GM12878 (cell line): ENCODE data around the gene RNLS. TPM values are rescaled to one million over a fixed set of nuclear protein-coding genes. Genes with fewer than 3 reads are reported as not detected.

Source experiments
- ATAC-seq: fragments of 200-7000 bp; cut with Tn5 transposase; 3 replicates; pipeline ENCODE4 v1.9.1; 2020; ENCODE audit warnings: mild to moderate bottlenecking, moderate library complexity
- BruUV-seq: library from RNA; stranded (reverse); fragments of 400-500 nt; replicated peaks from 2 replicates; lab custom pipeline; 2021; lab: Mats Ljungman, UMichigan
- CTCF ChIA-PET: fragments of 300-600 bp; sonication (Branson Sonifier 250); formaldehyde crosslinking; extraction: SDS; loops from one replicate; lab custom pipeline; 2021; ENCODE audit warnings: inconsistent platforms; lab: Yijun Ruan, JAX
- POLR2A ChIA-PET: fragments of 350-600 bp; formaldehyde crosslinking; extraction: SDS; loops from one replicate; lab custom pipeline; 2021; ENCODE audit warnings: inconsistent platforms; lab: Charles Lee
- RAD21 ChIA-PET: fragments of 300-600 bp; sonication (Branson Sonifier 250); formaldehyde crosslinking; loops from one replicate; lab custom pipeline; 2023; ENCODE audit warnings: antibody characterized with exemption; ENCODE audit not compliant: unreplicated experiment; lab: Charles Lee
- SMC1A ChIA-PET: fragments of 300-600 bp; sonication (Branson Sonifier 250); formaldehyde crosslinking; loops from one replicate; lab custom pipeline; 2023; ENCODE audit not compliant: unreplicated experiment, uncharacterized antibody; lab: Charles Lee
- DNase-seq: peaks from one replicate; pipeline ENCODE4 v3.0.0-alpha.2; 2011; ENCODE audit warnings: low read depth, low spot score
- FAIRE-seq: peaks from 3 replicates; lab custom pipeline; 2011; peaks lifted over from hg19 to GRCh38; lab: Jason Lieb, UNC
- H2AFZ ChIP-seq: 2 replicates; pipeline ENCODE4 v1.6.0; 2011; ENCODE audit warnings: low read depth, low read length, control low read depth; ENCODE audit not compliant: control insufficient read depth
- H3K27ac ChIP-seq: 2 replicates; pipeline ENCODE4 v1.5.1; 2011; ENCODE audit warnings: control low read depth; ENCODE audit not compliant: control insufficient read depth, insufficient read depth
- H3K27me3 ChIP-seq, 2 experiments: replicated peaks in 1 of 2; 2 replicates each; pipeline versions ENCODE4 v1.6.0 to v1.6.1; 2011; ENCODE audit warnings: low read length in 1 of 2; ENCODE audit not compliant: control insufficient read depth in 2 of 2, insufficient read depth in 2 of 2
- H3K36me3 ChIP-seq, 2 experiments: 2 replicates each; pipeline ENCODE4 v1.5.1; 2011; ENCODE audit warnings: low read length in 1 of 2; ENCODE audit not compliant: control insufficient read depth in 2 of 2, insufficient read depth in 2 of 2
- H3K4me1 ChIP-seq: 2 replicates; pipeline ENCODE4 v1.6.1; 2011; ENCODE audit warnings: mild to moderate bottlenecking, low read length, moderate library complexity, mixed read lengths; ENCODE audit not compliant: control insufficient read depth, insufficient read depth
- H3K4me2 ChIP-seq: 2 replicates; pipeline ENCODE4 v1.6.0; 2011; ENCODE audit warnings: control low read depth; ENCODE audit not compliant: control insufficient read depth, insufficient read depth
- H3K4me3 ChIP-seq: fragments of 200-600 bp; sonication (generic); 2 replicates; pipeline ENCODE4 v1.5.1; 2016
- H3K79me2 ChIP-seq: 2 replicates; pipeline ENCODE4 v1.6.0; 2011; ENCODE audit warnings: low read length; ENCODE audit not compliant: control insufficient read depth, insufficient read depth
- H3K9ac ChIP-seq: 2 replicates; pipeline ENCODE4 v1.8.0; 2011; ENCODE audit warnings: low read length, control low read depth, mixed read lengths; ENCODE audit not compliant: control insufficient read depth, insufficient read depth
- H3K9me3 ChIP-seq: replicated peaks from 3 replicates; pipeline ENCODE4 v1.5.1; 2011; ENCODE audit warnings: mild to moderate bottlenecking, low read length; ENCODE audit not compliant: control insufficient read depth, insufficient read depth
- H4K20me1 ChIP-seq: 2 replicates; pipeline ENCODE4 v1.6.0; 2011; ENCODE audit not compliant: control insufficient read depth, insufficient read depth
- CHD4 ChIP-seq: fragments of 200-600 bp; sonication (generic); IDR thresholded peaks from 2 replicates; pipeline ENCODE4 v1.6.1; 2016; ENCODE audit warnings: mild to moderate bottlenecking
- EP300 ChIP-seq, 2 experiments: fragments of 150-350 bp in 1 of 2; IDR thresholded peaks; 2 replicates each; pipeline ENCODE4 v1.6.1; 2011 to 2012; ENCODE audit warnings: low read depth in 2 of 2, low read length in 2 of 2, borderline replicate concordance in 1 of 2, improper control_type of control experiment in 1 of 2, inconsistent platforms in 1 of 2; ENCODE audit not compliant: control insufficient read depth in 1 of 2
- ESRRA ChIP-seq: IDR thresholded peaks from 2 replicates; pipeline ENCODE4 v1.6.1; 2012; ENCODE audit warnings: mild to moderate bottlenecking, low read length, improper control_type of control experiment
- HDAC6 ChIP-seq: fragments of 200-600 bp; sonication (generic); IDR thresholded peaks from one replicate; pipeline ENCODE4 v1.8.0; 2017; ENCODE audit warnings: antibody characterized with exemption; ENCODE audit not compliant: unreplicated experiment
- MAX ChIP-seq: IDR thresholded peaks from 2 replicates; pipeline ENCODE4 v1.6.1; 2012; ENCODE audit warnings: low read depth, low read length, improper control_type of control experiment
- MYC ChIP-seq: IDR thresholded peaks from 2 replicates; pipeline ENCODE4 v1.6.1; 2011; ENCODE audit warnings: mild to moderate bottlenecking, low read length, moderate library complexity, inconsistent platforms; ENCODE audit not compliant: insufficient read depth, insufficient replicate concordance, insufficient read length, severe bottlenecking
- RELA ChIP-seq: fragments of 450-650 bp; IDR thresholded peaks from 2 replicates; pipeline ENCODE4 v1.8.0; 2014; ENCODE audit warnings: borderline replicate concordance; ENCODE audit not compliant: partially characterized antibody
- SMARCA5 ChIP-seq: fragments of 450-650 bp; IDR thresholded peaks from 2 replicates; pipeline ENCODE4 v1.6.1; 2017; ENCODE audit warnings: mild to moderate bottlenecking
- TBL1XR1 ChIP-seq: IDR thresholded peaks from 2 replicates; pipeline ENCODE4 v1.6.1; 2012; ENCODE audit warnings: low read depth, low read length, improper control_type of control experiment
- TCF7 ChIP-seq: IDR thresholded peaks from 2 replicates; pipeline ENCODE4 v1.6.1; 2014; ENCODE audit warnings: antibody characterized with exemption, borderline replicate concordance
- ZNF24 ChIP-seq: fragments of 450-650 bp; IDR thresholded peaks from 2 replicates; pipeline ENCODE4 v1.6.1; 2017; ENCODE audit warnings: antibody characterized with exemption, mild to moderate bottlenecking
- WGBS: methylation state at CpG from one replicate; pipeline ENCODE4 v1.1.6; 2016; ENCODE audit warnings: low lambda C conversion rate; ENCODE audit not compliant: insufficient replicate concordance, insufficient coverage; ENCODE audit errors: missing lambda C conversion rate; 5-methylcytosine and 5-hydroxymethylcytosine counted together
- in situ Hi-C: fragments of 300-500 bp; cut with MboI; formaldehyde crosslinking; loops from 9 replicates; pipeline ENCODE4 v1.14.3; 2018; ENCODE audit warnings: mixed read lengths
- intact Hi-C: fragments of 100-400 bp; cut with micrococcal nuclease; formaldehyde crosslinking; loops from one replicate; pipeline ENCODE4 v1.14.2; 2022; ENCODE audit not compliant: unreplicated experiment
- polyA plus RNA-seq, 11 experiments: library from polyadenylated mRNA; depleted of rRNA in 4 of 11; unstranded in 6 of 11; stranded (reverse) in 5 of 11; fragments of >200 nt; fragmentation: Nextera tagmentation in 4 of 11; fragmentation: Illumina TruSeq in 1 of 11; extraction: Ambion mirVana in 4 of 11; extraction: Trizol in 1 of 11; gene quantifications; 1 replicate in 1 of 11; 2 replicates in 10 of 11; pipeline versions ENCODE4 v1.2.1 to v1.2.3, GENCODE V29; 2011 to 2016; ENCODE audit warnings: inconsistent platforms in 2 of 11, missing spikeins in 2 of 11, low read depth in 1 of 11
- total RNA-seq, 4 experiments: library from RNA; depleted of rRNA in 3 of 4; stranded (reverse); fragments of >200 nt in 3 of 4; fragmentation: Illumina TruSeq in 1 of 4; extraction: Trizol in 1 of 4; gene quantifications; 2 replicates each; pipeline versions ENCODE4 v1.2.1 to v1.2.3, GENCODE V29; 2013 to 2021
- TF ChIP-seq, protein P1 (sequence below): fragments of 450-650 bp; formaldehyde crosslinking; IDR thresholded peaks from 2 replicates; pipeline ENCODE4 v1.5.0; 2022; ENCODE audit warnings: mild to moderate bottlenecking, missing genetic modification characterization
- TF ChIP-seq, protein P2 (sequence below): IDR thresholded peaks from 2 replicates; pipeline ENCODE4 v1.6.1; 2011; ENCODE audit warnings: low read depth, low read length, improper control_type of control experiment, borderline replicate concordance

RNLS gene
- total and polyA plus RNA-seq, 10 of the 15 experiments (the other 5 are each of a cell fraction or from before 2014, with no cell fraction given): 3.4 to 6.7 (median 4.6) TPM

- Histone ChIP-seq H2AFZ (no peak overlapping the region), H3K4me3 (no peak overlapping the region), H3K9ac (no peak overlapping the region), H3K9me3 (no peaks in the 10 kb centered on the region), H3K4me2 (no peak overlapping the region), H3K27me3 (no peaks in the 10 kb centered on the region), H3K27ac (no peak overlapping the region), H3K79me2 (no peaks in the 10 kb centered on the region), H4K20me1 (no peaks in the 10 kb centered on the region), H3K36me3 (no peaks in the 10 kb centered on the region), H3K4me1 (peaks cover 6% of the 10 kb centered on the region; the same call in 1 of the 2 replicates)
- ChIA-PET RAD21 (no interaction called here), POLR2A (no interaction called here), SMC1A (interaction anchor here (1.1 kb wide), 1 partner anchor 9 kb away, joined by 3 read pairs; no protein-coding TSS in a partner anchor), CTCF (no interaction called here)
- no TSS peak for BruUV-seq
- no peak for FAIRE-seq
- TF ChIP-seq, protein P1, sequence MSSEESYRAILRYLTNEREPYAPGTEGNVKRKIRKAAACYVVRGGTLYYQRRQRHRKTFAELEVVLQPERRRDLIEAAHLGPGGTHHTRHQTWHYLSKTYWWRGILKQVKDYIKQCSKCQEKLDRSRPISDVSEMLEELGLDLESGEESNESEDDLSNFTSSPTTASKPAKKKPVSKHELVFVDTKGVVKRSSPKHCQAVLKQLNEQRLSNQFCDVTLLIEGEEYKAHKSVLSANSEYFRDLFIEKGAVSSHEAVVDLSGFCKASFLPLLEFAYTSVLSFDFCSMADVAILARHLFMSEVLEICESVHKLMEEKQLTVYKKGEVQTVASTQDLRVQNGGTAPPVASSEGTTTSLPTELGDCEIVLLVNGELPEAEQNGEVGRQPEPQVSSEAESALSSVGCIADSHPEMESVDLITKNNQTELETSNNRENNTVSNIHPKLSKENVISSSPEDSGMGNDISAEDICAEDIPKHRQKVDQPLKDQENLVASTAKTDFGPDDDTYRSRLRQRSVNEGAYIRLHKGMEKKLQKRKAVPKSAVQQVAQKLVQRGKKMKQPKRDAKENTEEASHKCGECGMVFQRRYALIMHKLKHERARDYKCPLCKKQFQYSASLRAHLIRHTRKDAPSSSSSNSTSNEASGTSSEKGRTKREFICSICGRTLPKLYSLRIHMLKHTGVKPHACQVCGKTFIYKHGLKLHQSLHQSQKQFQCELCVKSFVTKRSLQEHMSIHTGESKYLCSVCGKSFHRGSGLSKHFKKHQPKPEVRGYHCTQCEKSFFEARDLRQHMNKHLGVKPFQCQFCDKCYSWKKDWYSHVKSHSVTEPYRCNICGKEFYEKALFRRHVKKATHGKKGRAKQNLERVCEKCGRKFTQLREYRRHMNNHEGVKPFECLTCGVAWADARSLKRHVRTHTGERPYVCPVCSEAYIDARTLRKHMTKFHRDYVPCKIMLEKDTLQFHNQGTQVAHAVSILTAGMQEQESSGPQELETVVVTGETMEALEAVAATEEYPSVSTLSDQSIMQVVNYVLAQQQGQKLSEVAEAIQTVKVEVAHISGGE (CRISPR knock-in tag): no peak
- TF ChIP-seq TCF7 (no peak), EP300 (IDR thresholded peaks at IDR 0.05; ENCODE audit: borderline replicate concordance in 1 of 2, control insufficient read depth in 1 of 2, low read depth in 2 of 2, low read length in 2 of 2) (no peak), RELA (no peak), TBL1XR1 (no peak), ESRRA (no peak), HDAC6 (no peak), MAX (no peak), CHD4 (no peak), ZNF24 (no peak), SMARCA5 (no peak), MYC (no peak)
- TF ChIP-seq, protein P2, sequence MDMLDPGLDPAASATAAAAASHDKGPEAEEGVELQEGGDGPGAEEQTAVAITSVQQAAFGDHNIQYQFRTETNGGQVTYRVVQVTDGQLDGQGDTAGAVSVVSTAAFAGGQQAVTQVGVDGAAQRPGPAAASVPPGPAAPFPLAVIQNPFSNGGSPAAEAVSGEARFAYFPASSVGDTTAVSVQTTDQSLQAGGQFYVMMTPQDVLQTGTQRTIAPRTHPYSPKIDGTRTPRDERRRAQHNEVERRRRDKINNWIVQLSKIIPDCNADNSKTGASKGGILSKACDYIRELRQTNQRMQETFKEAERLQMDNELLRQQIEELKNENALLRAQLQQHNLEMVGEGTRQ: no peak
- intact Hi-C loops: no loop called here
- in situ Hi-C loops: no loop called here
- DNase-seq: no peak
- ATAC-seq: no peak
- 100% methylated on average over 1 of the region's 1 CpG for WGBS
Observed at GRCh38 chr10:88418871-88419270, 164.2 kb downstream of the RNLS start.
